ENCODE measurements around the gene SRCIN1. TPM values are rescaled to one million over a fixed set of nuclear protein-coding genes. Genes with fewer than 3 reads are reported as not detected.
"Not testable (repeated sequence)": the region's sequence is repeated elsewhere in the genome, so short reads cannot be mapped to it uniquely, and the experiment has no call there.

SRCIN1 gene
- total RNA-seq, 1 experiment from 2014 or later, result 6.0 TPM

DNA sequence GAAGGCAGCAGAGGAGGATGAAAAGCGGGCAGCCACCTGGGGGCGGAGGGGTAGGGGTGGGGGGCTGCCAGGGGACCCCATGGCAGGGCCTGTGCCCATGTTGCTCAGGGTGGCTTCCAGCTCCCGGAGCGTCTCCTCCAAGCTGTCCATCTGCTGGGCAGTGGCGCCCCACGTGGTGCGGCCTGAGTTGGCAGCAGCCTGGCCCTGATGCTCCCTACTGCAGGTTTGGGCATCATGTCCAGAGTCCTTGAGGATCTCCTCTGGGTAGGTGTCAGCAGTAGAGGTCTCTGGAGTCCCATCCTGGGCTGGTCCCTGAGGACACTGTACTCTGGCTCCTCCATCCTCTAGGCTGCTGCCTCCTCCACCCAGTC is 60.9 kb downstream of the SRCIN1 start:
- no peak for DNase-seq (ENCODE audit: low spot score)

- DNase-seq (ENCODE audit: low spot score), result no peak
Measured at GRCh38 chr17:38544175-38544838, 61.4 kb downstream of the SRCIN1 start.

GRCh38 chr17:38543403-38544174 is 62.2 kb downstream of the SRCIN1 start:
- peak; percentile 48 for DNase-seq (ENCODE audit: low spot score)

DNA sequence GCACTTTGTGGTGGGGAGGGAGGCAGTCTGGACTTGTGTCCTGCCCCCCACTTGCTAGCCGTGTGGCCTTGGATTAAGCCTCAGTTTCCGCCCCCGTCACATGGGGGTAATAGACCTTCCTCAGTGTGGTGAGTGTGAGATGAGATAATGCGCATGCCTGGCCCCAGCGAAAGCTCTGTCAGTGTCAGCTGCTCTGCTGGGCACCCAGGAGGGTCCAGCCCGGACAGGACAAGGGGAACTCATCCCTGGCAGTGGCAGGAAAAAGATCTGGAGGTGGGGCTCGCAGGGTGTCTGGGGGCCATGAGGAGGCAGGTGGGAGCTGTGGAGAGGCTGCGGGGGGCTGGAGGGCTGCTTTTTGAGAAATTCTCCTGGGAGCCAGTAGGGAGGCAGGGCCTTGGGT is 63.5 kb downstream of the SRCIN1 start:
- DNase-seq (ENCODE audit: low spot score), result no peak

DNA sequence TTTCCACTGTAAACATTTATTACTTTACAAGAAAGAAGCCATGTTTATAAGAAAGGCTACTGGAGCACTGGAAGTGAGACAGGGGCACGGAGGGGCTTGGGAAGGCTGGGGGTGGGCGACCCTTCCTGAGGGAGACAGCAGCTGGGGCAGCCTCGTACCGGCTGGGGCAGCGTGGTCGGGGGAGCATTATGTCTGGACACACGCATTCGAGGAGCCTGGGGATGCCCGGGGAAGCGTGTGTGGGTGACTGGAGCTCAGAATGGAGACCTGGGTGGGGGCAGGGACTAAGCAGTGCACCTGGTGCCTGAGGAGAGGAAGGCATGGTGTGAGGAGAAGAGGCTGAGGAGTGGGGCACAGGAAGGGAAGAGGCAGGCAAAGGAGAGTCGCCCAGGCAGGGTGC is 64.5 kb downstream of the SRCIN1 start:
- DNase-seq (ENCODE audit: low spot score), result no peak

GRCh38 chr17:38540514-38541045 is 65.2 kb downstream of the SRCIN1 start:
- DNase-seq (ENCODE audit: low spot score), result no peak

DNA sequence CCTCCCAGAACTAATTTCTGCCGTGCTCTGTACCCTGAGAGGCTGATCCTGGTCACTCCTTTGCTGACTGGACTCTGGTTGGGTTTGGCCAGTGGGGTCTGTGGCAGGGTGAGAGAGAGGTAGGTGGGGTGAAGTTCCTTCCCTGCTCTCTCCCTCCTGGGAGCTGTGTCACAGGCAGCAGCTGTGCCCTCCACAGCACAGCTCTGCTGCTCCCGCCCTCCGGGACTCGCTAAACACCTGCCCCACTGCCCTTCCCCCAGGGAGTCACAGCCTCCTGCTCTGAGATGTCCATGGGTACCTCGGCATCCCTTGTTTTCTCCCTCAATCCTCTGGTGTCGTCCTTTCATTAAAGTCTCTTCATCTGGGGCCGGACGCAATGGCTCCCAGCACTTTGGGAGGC is 66.4 kb downstream of the SRCIN1 start:
- DNase-seq (ENCODE audit: low spot score), result no peak

- DNase-seq (ENCODE audit: low spot score), result no peak
Measured at GRCh38 chr17:38538906-38539305, 66.8 kb downstream of the SRCIN1 start.

DNA sequence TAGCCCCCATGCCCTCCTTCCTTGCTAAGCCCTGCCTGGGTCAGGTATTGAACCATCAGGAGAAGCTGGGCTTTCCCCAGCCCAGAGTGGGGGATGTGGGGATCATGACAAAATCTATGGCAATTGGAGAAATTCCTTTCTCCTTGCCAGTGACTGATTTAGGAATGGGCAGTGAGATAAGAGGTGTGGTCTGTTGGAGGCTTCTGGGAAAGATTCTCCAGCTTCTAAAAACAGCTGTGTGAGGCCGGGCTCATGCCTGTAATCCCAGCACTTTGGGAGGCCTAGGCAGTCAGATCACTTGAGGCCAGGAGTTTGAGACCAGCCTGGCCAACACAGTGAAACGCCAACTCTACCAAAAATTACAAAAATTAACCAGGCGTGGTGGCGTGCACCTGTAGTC is 69.1 kb downstream of the SRCIN1 start:
- DNase-seq (ENCODE audit: low spot score), result no peak

- no peak for DNase-seq (ENCODE audit: low spot score)
Measured at GRCh38 chr17:38535886-38536285, 69.9 kb downstream of the SRCIN1 start.

DNA sequence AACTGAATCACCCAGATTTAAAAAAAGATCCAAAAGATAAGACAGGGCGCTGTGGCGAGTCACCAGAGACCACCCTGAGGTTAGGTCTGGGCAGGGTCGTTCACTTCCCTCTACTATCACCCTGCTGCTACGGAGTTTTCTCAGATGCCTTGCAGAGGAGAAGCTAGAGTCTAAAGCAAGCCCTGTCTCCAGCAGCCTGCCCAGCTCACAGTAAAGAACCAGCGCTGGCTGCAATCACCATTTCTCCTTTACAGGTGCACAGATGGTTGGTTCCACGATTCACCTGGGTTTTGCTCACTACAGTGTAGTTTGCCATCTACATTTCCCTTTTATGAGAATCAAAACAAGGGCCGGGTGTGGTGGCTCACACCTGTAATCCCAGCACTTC is 71.3 kb downstream of the SRCIN1 start:
- DNase-seq (ENCODE audit: low spot score), result no peak

GRCh38 chr17:38533866-38534497 is 71.8 kb downstream of the SRCIN1 start:
- DNase-seq (ENCODE audit: low spot score), result no peak

- no peak for DNase-seq (ENCODE audit: low spot score)
Measured at GRCh38 chr17:38533241-38533640, 72.5 kb downstream of the SRCIN1 start.

- DNase-seq (ENCODE audit: low spot score), result no peak
Measured at GRCh38 chr17:38532451-38532850, 73.3 kb downstream of the SRCIN1 start.

DNA sequence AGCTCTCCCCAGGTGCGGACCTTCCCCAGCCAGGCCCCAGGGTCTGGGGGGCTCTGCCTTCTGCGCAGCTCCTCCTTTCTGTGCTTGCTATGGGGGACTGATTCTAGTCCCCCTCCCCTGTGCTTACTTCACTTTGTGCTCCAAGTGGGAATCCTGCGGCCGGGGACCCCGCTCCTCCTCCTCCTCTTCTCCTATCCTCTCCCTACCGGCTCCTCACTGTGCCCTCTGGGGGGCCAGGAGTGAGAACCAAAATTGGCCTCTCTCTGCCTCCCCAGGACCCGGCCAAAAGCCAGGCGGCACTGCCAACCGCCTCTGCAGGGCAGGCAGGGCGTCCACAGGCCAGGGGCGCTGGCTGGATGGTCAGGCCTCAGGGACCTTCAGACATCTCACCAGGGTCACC is 74.0 kb downstream of the SRCIN1 start:
- not testable (repeated sequence) for DNase-seq (ENCODE audit: low spot score)

GRCh38 chr17:38530856-38531255 is 74.9 kb downstream of the SRCIN1 start:
- DNase-seq (ENCODE audit: low spot score), result not testable (repeated sequence)

- not testable (repeated sequence) for DNase-seq (ENCODE audit: low spot score)
Measured at GRCh38 chr17:38528141-38528540, 77.6 kb downstream of the SRCIN1 start.

GRCh38 chr17:38526526-38526925 is 79.2 kb downstream of the SRCIN1 start:
- DNase-seq (ENCODE audit: low spot score), result not testable (repeated sequence)

DNA sequence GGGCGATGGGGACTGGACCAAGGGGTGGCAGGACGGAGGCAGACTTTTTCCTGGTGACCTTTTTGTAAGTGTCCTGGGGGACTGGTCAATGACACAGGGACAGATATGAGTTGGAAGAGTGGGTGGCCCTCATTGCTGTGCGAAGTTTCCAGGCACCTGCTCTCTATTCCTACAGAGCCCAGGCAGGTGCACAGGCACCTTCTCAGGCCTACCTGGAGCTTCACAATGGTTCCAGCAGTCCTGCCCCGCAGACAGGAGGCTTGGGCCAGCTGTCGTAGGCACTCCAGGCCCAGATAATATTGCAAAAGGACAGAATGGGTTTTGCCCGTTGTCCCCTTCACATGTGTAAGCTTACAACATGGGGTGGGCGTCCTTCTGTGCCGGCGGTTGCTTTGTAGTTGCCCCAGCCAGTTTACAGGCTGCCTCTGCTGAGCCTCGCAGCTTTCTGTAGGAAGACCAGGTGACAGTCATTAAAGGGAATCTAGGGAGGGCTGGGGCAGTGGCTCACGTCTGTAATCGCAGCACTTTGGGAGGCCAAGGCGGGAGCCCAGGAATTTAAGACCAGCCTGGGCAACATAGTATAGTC is 93.2 kb downstream of the SRCIN1 start:
- DNase-seq (ENCODE audit: low spot score), result peak; percentile 34

GRCh38 chr17:38511150-38512108 is 94.3 kb downstream of the SRCIN1 start:
- no peak for DNase-seq (ENCODE audit: low spot score)

All from HT-29 (cell line).